Muscle layer of duodenum (tissue), 2 donors: ENCODE results near the gene MRAP2.

Experiments
- H3K27ac ChIP-seq: one replicate; pipeline ENCODE4 v1.7.0; 2013; ENCODE audit warnings: mild to moderate bottlenecking, low read length
- H3K27me3 ChIP-seq: one replicate; pipeline ENCODE4 v1.7.0; 2013; ENCODE audit warnings: low read depth, mild to moderate bottlenecking, control low read depth, low read length
- H3K36me3 ChIP-seq, 2 donors: one replicate each; pipeline ENCODE4 v1.7.0; 2013; ENCODE audit warnings: low read length in 2 of 2, control low read depth in 1 of 2, mild to moderate bottlenecking in 1 of 2; ENCODE audit not compliant: insufficient read depth in 2 of 2, control insufficient read depth in 1 of 2
- H3K4me1 ChIP-seq, 2 donors: one replicate each; pipeline ENCODE4 v1.7.0; 2013; ENCODE audit warnings: low read length in 2 of 2, mild to moderate bottlenecking in 2 of 2, control low read depth in 1 of 2, moderate library complexity in 1 of 2; ENCODE audit not compliant: insufficient read depth in 2 of 2, control insufficient read depth in 1 of 2
- H3K4me3 ChIP-seq, 2 donors: one replicate each; pipeline ENCODE4 v1.7.0; 2013; ENCODE audit warnings: low read length in 2 of 2, low read depth in 1 of 2, mild to moderate bottlenecking in 1 of 2
- H3K9me3 ChIP-seq, 2 donors: one replicate each; pipeline ENCODE4 v1.7.0; 2013; ENCODE audit warnings: low read length in 2 of 2, control low read depth in 1 of 2, mild to moderate bottlenecking in 1 of 2; ENCODE audit not compliant: control insufficient read depth in 1 of 2
- donor health status: healthy.

Gene MRAP2

GRCh38 chr6:84033523-84034451 is at the start of gene MRAP2:
Gene MRAP2, plus strand, starts transcription at chr6:84033772. Its CDS starts 21,547 bp downstream, at chr6:84055319.
- Histone ChIP-seq H3K27ac (no peak within 1 kb of the TSS), H3K9me3 (no peaks in the 10 kb centered on the region), H3K27me3 (peaks cover 3% of the 10 kb centered on the region), H3K4me1 (peaks cover 0 to 3% of the 10 kb centered on the region in 2 donors), H3K36me3 (no peaks in the 10 kb centered on the region), H3K4me3 (peak within 1 kb of the TSS; percentile 50 to 80)

- peaks cover 0 to 2% of the 10 kb centered on the region in 2 donors for H3K9me3 ChIP-seq
- H3K4me1 ChIP-seq = no peaks in the 10 kb centered on the region
- no peak overlapping the region for H3K4me3 ChIP-seq
- no peaks in the 10 kb centered on the region for H3K36me3 ChIP-seq
- H3K27me3 ChIP-seq = no peaks in the 10 kb centered on the region
- H3K27ac ChIP-seq = no peak overlapping the region
Observed at GRCh38 chr6:83984411-83984810, 49.2 kb upstream of the MRAP2 start.

GRCh38 chr6:83985308-83985713 is 48.3 kb upstream of the MRAP2 start:
- Histone ChIP-seq H3K9me3 (peaks cover 0 to 2% of the 10 kb centered on the region in 2 donors), H3K4me1 (no peaks in the 10 kb centered on the region), H3K36me3 (no peaks in the 10 kb centered on the region), H3K27ac (no peak overlapping the region), H3K4me3 (no peak overlapping the region), H3K27me3 (no peaks in the 10 kb centered on the region)

GRCh38 chr6:83985715-83986114 is 47.9 kb upstream of the MRAP2 start:
- Histone ChIP-seq H3K9me3 (peaks cover 0 to 2% of the 10 kb centered on the region in 2 donors), H3K27ac (no peak overlapping the region), H3K4me1 (no peaks in the 10 kb centered on the region), H3K27me3 (no peaks in the 10 kb centered on the region), H3K4me3 (no peak overlapping the region), H3K36me3 (no peaks in the 10 kb centered on the region)

GRCh38 chr6:83998021-83998584 is 35.5 kb upstream of the MRAP2 start:
- Histone ChIP-seq H3K4me3 (no peak overlapping the region), H3K4me1 (no peaks in the 10 kb centered on the region), H3K27ac (no peak overlapping the region), H3K27me3 (no peaks in the 10 kb centered on the region), H3K36me3 (no peaks in the 10 kb centered on the region), H3K9me3 (no peaks in the 10 kb centered on the region)

- Histone ChIP-seq H3K4me3 (no peak overlapping the region), H3K36me3 (no peaks in the 10 kb centered on the region), H3K9me3 (no peaks in the 10 kb centered on the region), H3K4me1 (no peaks in the 10 kb centered on the region), H3K27me3 (no peaks in the 10 kb centered on the region), H3K27ac (no peak overlapping the region)
Observed at GRCh38 chr6:84001119-84001518, 32.5 kb upstream of the MRAP2 start.

GRCh38 chr6:84002226-84002625 is 31.3 kb upstream of the MRAP2 start:
- no peaks in the 10 kb centered on the region for H3K36me3 ChIP-seq
- no peaks in the 10 kb centered on the region for H3K4me1 ChIP-seq
- H3K27ac ChIP-seq = no peak overlapping the region
- H3K27me3 ChIP-seq = no peaks in the 10 kb centered on the region
- H3K4me3 ChIP-seq = no peak overlapping the region
- H3K9me3 ChIP-seq = no peaks in the 10 kb centered on the region

- no peaks in the 10 kb centered on the region for H3K27me3 ChIP-seq
- H3K9me3 ChIP-seq = no peaks in the 10 kb centered on the region
- no peaks in the 10 kb centered on the region for H3K4me1 ChIP-seq
- H3K27ac ChIP-seq = no peak overlapping the region
- no peak overlapping the region for H3K4me3 ChIP-seq
- no peaks in the 10 kb centered on the region for H3K36me3 ChIP-seq
Observed at GRCh38 chr6:84003131-84003530, 30.4 kb upstream of the MRAP2 start.

- Histone ChIP-seq H3K4me1 (no peaks in the 10 kb centered on the region), H3K27me3 (no peaks in the 10 kb centered on the region), H3K27ac (no peak overlapping the region), H3K9me3 (no peaks in the 10 kb centered on the region), H3K36me3 (no peaks in the 10 kb centered on the region), H3K4me3 (no peak overlapping the region)
Observed at GRCh38 chr6:84003654-84004053, 29.9 kb upstream of the MRAP2 start.

- H3K4me1 ChIP-seq = no peaks in the 10 kb centered on the region
- H3K4me3 ChIP-seq = no peak overlapping the region
- H3K9me3 ChIP-seq = no peaks in the 10 kb centered on the region
- no peaks in the 10 kb centered on the region for H3K27me3 ChIP-seq
- no peaks in the 10 kb centered on the region for H3K36me3 ChIP-seq
- no peak overlapping the region for H3K27ac ChIP-seq
Observed at GRCh38 chr6:84007871-84008270, 25.7 kb upstream of the MRAP2 start.

GRCh38 chr6:84013354-84013753 is 20.2 kb upstream of the MRAP2 start:
- H3K9me3 ChIP-seq = no peaks in the 10 kb centered on the region
- H3K4me1 ChIP-seq = no peaks in the 10 kb centered on the region
- H3K27ac ChIP-seq = no peak overlapping the region
- no peaks in the 10 kb centered on the region for H3K27me3 ChIP-seq
- no peaks in the 10 kb centered on the region for H3K36me3 ChIP-seq
- H3K4me3 ChIP-seq = no peak overlapping the region
